ENCODE data around the gene UBL5. TPM values are rescaled to one million over a fixed set of nuclear protein-coding genes. Genes with fewer than 3 reads are reported as not detected.
"Not testable (repeated sequence)": the region's sequence is repeated elsewhere in the genome, so short reads cannot be mapped to it uniquely, and the experiment has no call there.

Gene UBL5
- total and polyA plus RNA-seq, 10 of the 15 experiments (the other 5 are each of a cell fraction or from before 2014, with no cell fraction given) = 297 to 897 (median 711) TPM

DNA sequence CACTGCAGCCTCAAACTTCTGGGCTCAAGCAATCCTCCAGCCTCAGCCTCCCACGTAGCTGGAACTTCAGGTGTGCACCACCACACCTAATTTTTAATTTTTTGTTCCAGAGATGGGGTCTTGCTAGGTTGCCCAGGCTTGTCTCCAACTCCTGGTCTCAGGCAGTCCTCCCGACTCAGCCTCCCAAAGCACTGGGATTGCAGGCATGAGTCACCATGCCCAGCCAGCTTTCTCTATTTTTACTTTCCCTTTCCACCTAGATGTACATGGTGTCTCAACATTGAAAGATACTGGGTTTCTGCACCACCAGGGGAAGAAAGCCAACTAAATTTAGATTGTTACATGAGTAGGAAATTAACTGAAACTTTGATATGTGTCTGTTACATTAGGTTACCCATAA, 45.4 kb upstream of the UBL5 start (continued):
- TF ChIP-seq CEBPZ (IDR thresholded peaks at IDR 0.05; ENCODE audit: low read depth, low read length) (no peak), ZNF24 (IDR thresholded peaks at IDR 0.05) (no peak), TCF3 (IDR thresholded peaks at IDR 0.05; ENCODE audit: borderline replicate concordance, insufficient read depth, low read depth, low read length) (no peak)

DNA sequence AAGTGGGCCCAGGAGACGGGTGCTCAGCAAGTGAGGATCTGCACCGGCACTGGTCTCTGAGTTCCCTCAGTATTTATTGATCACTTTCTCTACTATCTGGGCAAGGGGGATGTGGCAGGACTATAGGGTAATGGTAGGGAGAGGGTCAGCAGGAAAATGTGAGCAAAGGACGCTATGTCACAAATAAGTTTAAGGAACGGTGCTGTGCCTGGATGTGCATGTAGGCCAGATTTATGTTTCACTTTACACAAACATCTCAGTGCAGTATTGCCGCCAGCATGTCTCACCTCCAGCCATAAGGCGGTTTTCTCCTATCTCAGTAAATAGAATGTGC, 43.6 kb upstream of the UBL5 start:
- in situ Hi-C loops (cut with MboI); CTCF ChIA-PET: not testable (repeated sequence)

More for the DNA sequence above, 43.6 kb upstream of the UBL5 start:
- H3K4me2 ChIP-seq (ENCODE audit: control insufficient read depth, insufficient read depth); H4K20me1 ChIP-seq (ENCODE audit: control insufficient read depth, insufficient read depth); FAIRE-seq; RAD21 ChIA-PET (ENCODE audit: unreplicated experiment); SMC1A ChIA-PET (ENCODE audit: uncharacterized antibody, unreplicated experiment); POLR2A ChIA-PET; H3K36me3 ChIP-seq (ENCODE audit: control insufficient read depth in 2 of 2, insufficient read depth in 2 of 2, low read length in 1 of 2); H3K27me3 ChIP-seq (replicated peaks in 1 of 2; ENCODE audit: control insufficient read depth in 2 of 2, insufficient read depth in 2 of 2, low read length in 1 of 2); H3K4me1 ChIP-seq (ENCODE audit: control insufficient read depth, insufficient read depth, low read length); DNase-seq (ENCODE audit: low read depth, low spot score); H3K9me3 ChIP-seq (replicated peaks; ENCODE audit: control insufficient read depth, insufficient read depth, low read length); H2AFZ ChIP-seq (ENCODE audit: control insufficient read depth, low read depth, low read length); H3K4me3 ChIP-seq; BruUV-seq (replicated peaks); H3K9ac ChIP-seq (ENCODE audit: control insufficient read depth, insufficient read depth, low read length); H3K27ac ChIP-seq (ENCODE audit: control insufficient read depth, insufficient read depth); intact Hi-C loops (cut with micrococcal nuclease; ENCODE audit: unreplicated experiment); ATAC-seq; H3K79me2 ChIP-seq (ENCODE audit: control insufficient read depth, insufficient read depth, low read length): not testable (repeated sequence)
- 96% methylated on average over 6 of the region's 6 CpGs for WGBS (ENCODE audit: insufficient coverage, insufficient replicate concordance, low lambda C conversion rate, missing lambda C conversion rate)

Measured in GM12878 (cell line).